GM21360 (cell line): Measurements from ENCODE around the gene FKBP1B.
"Not testable (repeated sequence)": the region's sequence is repeated elsewhere in the genome, so short reads cannot be mapped to it uniquely, and the experiment has no call there.

Experiments used
- ATAC-seq: cut with Tn5 transposase; IDR thresholded peaks from one replicate; pipeline ENCODE4 v1.9.1; 2021; ENCODE audit warnings: mild to moderate bottlenecking, moderate library complexity; ENCODE audit not compliant: unreplicated experiment

Gene FKBP1B

GRCh38 chr2:24095171-24095677, 45.7 kb downstream of the FKBP1B start:
- not testable (repeated sequence) for ATAC-seq

DNA sequence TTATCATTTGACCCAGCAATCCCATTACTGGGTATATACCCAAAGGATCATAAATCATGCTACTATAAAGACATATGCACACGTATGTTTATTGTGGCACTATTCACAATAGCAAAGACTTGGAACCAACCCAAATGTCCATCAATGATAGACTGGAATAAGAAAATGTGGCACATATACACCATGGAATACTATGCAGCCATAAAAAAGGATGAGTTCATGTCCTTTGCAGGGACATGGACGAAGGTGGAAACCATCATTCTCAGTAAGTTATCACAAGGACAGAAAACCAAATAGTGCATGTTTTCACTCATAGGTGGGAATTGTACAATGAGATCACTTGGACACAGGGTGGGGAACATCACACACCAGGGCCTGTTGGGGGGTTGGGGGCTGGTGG, 51.2 kb downstream of the FKBP1B start:
- not testable (repeated sequence) for ATAC-seq

DNA sequence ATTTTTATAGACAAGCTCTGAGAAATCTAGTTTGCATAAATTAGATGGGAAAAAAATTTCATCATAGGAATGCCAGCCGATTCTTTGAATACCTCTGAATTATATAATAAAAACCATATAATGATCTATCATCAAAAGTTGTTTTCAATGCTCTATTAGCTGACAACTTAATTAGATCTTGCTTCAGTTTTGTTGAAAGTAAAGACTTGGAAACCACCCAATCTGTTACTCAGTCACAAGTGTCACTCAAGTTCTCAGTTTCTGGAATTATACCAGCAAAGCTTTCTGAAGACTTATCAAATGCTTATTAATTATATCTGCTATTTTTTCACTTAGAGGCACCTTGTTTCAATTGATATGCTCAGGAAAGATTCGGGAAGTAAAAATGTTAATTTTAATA, 52.5 kb downstream of the FKBP1B start:
- ATAC-seq: no peak

GRCh38 chr2:24102677-24103076, 53.1 kb downstream of the FKBP1B start:
- no peak for ATAC-seq

DNA sequence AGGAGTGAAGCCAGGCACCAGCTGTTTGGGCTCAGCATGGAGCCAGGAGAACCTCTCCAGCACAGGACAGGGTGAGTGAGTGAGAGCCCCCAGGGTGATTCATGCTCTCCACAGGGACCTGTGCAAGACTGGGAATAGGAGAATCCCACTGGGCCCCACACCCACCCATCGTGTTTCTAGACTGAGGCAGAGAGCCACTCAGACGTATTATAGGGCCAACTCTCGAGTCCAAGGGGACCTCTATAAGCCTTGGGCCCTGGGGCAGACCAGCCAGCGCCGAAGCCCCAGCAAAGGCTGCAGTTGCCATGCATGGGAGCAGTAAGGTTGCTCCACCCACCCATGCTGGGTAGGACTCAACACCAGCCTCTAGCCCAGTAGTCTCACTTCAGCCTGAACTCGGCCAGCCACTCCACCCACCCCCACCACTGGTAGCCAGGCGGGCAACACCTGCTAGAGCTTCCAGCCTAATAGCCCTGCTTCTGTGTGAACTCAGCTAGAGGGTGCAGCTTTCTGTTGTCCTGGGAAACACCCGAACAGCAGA, 54.6 kb downstream of the FKBP1B start:
- no peak for ATAC-seq

DNA sequence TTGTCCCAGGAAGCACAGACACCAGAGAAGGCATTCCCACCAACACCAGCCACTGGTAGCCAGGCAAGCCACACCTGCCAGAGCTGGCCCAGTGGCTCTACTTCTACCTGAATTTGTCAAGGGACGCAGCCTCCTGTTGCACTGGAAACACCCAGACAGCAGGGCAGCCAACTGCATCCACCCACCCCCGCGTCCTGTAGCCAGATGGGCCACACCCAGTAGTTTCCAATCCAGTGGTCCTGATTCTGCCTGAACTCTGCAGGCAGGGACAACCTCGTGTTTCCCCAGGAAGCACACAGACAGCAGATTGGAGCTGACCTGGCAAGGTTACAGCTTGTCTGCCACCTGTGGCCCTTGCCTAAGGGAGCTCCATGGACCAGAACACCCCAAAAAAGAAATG, 55.4 kb downstream of the FKBP1B start:
- no peak for ATAC-seq

- no peak for ATAC-seq
Observed at GRCh38 chr2:24105816-24106215, 56.3 kb downstream of the FKBP1B start.

DNA sequence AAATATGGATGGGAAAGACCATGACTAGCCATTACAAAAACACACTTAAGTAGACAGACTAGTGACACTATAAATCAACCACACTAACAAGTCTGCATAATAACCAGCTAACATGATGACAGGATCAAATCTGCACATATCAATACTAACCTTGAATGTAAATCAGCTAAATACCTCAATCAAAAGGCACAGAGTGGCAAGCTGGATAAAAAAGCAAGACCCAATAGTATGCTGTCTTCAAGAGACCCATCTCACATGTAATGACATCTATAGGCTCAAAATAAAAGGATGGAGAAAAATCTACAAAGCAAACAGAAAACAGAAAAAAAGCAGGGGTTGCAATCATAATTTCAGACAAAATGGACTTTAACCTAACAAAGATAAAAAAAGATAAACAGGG, 57.2 kb downstream of the FKBP1B start:
- no peak for ATAC-seq

GRCh38 chr2:24107336-24107735, 57.8 kb downstream of the FKBP1B start:
- no peak for ATAC-seq

GRCh38 chr2:24109431-24109830, 59.9 kb downstream of the FKBP1B start:
- not testable (repeated sequence) for ATAC-seq

DNA sequence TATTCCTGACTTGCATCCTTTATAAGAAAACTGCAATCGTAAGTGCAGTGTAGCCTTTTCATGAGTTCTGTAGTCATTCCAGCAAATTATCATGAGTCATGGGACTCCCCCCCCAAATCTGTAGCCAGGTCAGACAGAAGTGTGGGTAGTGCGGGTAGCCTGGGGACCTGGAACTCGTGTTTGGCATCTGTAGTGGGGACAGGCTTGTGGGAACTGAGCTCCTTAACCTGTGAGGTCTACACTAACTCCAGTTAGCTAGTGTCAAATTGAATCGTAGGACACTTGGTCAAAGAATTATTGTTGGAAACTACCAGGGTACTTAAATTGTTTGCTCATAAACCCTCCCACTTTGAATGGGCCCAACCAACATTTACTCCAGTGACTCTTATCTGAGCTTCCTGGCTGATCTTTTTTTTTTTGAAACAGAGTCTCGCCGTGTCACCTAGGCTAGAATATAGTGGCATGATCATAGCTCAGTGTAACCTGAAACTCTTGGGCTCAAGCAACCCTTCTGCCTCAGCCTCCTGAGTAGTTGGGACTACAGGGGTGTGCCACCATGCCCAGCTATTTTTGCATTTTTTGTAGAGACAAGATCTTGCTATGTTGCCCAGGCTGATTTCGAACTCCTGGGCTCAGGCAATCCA, 61.2 kb downstream of the FKBP1B start:
- ATAC-seq: no peak

GRCh38 chr2:24111407-24111901, 61.9 kb downstream of the FKBP1B start:
- no peak for ATAC-seq
